Muscle of arm (tissue), 12 donors: Measurements from ENCODE around the gene SLC39A9. TPM values are rescaled to one million over a fixed set of nuclear protein-coding genes. Genes with fewer than 3 reads are reported as not detected.
"Not testable (repeated sequence)": the region's sequence is repeated elsewhere in the genome, so short reads cannot be mapped to it uniquely, and the experiment has no call there.

Experiments used
- DNase-seq: peaks from one replicate; pipeline ENCODE4 v3.0.0-alpha.2; 2013
- polyA plus RNA-seq, 12 donors: library from polyadenylated mRNA; unstranded; fragments of 120-200 nt; gene quantifications; one replicate each; pipeline ENCODE4 v1.2.1, GENCODE V29; 2013; ENCODE audit not compliant: insufficient read length in 12 of 12

Gene SLC39A9
- polyA plus RNA-seq, 12 donors = 27.0 to 41.5 (median 32.4) TPM; not detected in 1

DNA sequence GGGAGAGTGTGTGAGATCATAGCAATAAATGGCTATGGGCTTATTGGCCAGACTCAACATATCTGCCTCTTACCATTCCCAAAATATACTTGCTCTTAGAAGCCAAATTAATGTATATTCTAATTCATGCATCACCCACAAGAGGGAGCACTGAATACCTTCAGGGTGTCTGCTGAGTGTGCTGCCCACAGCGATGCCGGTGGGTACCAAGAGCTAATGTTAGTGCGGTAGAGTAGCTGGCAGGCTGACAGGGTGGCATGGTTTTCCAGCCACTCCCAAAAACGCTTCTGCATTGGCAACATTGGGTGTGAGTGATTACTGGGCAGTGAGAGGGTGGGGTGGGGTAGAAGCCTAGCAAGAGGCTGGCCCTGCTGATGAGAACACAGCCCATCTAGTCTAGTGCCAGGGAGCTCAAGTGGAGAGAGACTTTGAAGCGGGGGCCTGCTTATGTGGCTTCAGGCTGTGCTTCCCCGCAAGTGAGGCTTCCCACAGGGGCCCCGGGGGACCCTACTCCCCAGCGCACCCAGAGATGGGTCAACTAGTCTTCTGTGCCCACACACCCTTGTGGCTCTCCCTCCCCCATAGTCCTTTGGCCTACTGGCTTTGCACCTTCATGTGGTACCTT is 76.8 kb downstream of the SLC39A9 start:
- DNase-seq = no peak

- DNase-seq = not testable (repeated sequence)
Measured at GRCh38 chr14:69476824-69477450, 78.4 kb downstream of the SLC39A9 start.

DNA sequence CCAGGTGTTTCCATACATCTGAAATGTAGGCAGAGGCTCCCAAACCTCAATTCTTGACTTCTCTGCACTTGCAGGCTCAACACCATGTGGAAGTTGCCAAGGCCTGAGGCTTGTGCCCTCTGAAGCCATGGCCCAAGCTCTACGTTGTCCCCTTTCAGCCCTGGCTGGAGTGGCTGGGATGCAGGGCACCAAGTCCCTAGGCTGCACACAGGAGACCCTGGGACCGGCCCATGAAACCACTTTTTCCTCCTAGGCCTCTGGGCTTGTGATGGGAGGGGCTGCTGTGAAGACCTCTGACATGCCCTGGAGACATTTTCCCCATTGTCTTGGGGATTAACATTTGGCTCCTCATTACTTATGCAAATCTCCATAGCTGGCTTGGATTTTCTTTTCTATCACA is 79.6 kb downstream of the SLC39A9 start:
- not testable (repeated sequence) for DNase-seq

DNA sequence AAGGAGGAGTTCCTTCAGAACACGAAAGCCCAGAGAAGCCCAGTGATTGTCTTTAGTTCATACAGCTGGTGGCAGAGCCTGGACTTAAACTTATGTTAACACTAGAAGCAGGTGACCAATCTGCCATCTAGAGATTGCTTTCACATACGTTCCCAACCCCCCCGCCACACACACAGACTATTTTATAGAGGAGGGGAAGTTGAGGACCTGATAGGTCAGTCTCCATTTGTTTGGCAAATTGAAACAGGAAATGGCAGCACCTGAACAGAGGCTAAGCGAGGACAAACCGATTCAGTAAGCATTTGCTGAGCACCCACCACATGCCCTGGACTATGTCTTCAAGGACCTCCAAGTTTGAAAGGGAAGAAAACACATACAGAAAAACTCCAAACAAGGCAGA is 81.2 kb downstream of the SLC39A9 start:
- no peak for DNase-seq

- no peak for DNase-seq
Measured at GRCh38 chr14:69480136-69480535, 81.6 kb downstream of the SLC39A9 start.

- DNase-seq = no peak
Measured at GRCh38 chr14:69481815-69482568, 83.5 kb downstream of the SLC39A9 start.

GRCh38 chr14:69483765-69484443 is 85.4 kb downstream of the SLC39A9 start:
- peak; percentile 47 for DNase-seq

- no peak for DNase-seq
Measured at GRCh38 chr14:69484444-69485314, 86.2 kb downstream of the SLC39A9 start, which contains the start of gene PLEKHD1. Gene PLEKHD1 (plus strand): TSS chr14:69484728. CDS start chr14:69484966, 238 bp downstream.

GRCh38 chr14:69485315-69485660 is 86.8 kb downstream of the SLC39A9 start:
- DNase-seq = no peak

- no peak for DNase-seq
Measured at GRCh38 chr14:69485701-69486100, 87.2 kb downstream of the SLC39A9 start.

GRCh38 chr14:69487226-69487625 is 88.7 kb downstream of the SLC39A9 start:
- no peak for DNase-seq

DNA sequence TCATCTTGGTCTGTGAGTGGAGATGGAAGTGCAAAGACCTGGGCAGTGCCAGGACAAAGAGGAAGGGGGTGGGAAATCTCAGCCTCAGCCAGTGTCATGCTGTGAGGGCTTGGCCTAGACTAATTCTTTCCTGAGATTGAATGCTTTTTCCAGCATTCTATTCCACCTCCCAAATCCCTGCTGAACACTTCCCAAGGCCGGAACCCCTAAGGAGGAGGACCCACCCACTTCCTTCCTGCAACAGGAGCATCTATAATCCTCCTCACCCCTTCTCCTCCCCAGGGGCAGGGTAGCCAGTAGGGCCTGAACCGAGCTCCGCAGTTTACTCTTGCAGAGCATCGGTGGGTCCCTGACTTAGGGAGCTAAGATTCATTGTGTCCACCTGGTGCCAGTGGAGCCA is 89.3 kb downstream of the SLC39A9 start:
- DNase-seq = no peak

GRCh38 chr14:69489495-69489894 is 91.0 kb downstream of the SLC39A9 start:
- DNase-seq = no peak

- no peak for DNase-seq
Measured at GRCh38 chr14:69490219-69490918, 91.9 kb downstream of the SLC39A9 start.

DNA sequence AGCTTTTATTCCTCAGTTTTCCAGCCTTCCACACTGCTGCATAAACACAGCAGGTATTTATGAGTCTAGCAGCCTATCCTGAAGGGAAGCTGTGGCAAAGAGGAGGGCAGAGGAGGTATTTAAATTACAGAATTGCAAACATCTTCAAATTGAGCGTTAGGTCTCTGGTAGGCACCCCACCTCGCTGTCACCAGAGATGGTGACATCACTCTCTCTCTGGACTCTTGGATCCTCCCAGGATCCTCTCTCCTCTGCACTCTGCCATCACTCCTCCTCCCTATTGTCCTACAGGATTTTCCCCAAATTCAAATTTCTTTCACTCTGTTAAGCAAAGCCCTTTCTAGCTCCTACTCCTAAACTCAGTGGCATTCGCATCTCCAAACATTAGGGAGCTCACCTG is 92.7 kb downstream of the SLC39A9 start:
- DNase-seq = no peak

DNA sequence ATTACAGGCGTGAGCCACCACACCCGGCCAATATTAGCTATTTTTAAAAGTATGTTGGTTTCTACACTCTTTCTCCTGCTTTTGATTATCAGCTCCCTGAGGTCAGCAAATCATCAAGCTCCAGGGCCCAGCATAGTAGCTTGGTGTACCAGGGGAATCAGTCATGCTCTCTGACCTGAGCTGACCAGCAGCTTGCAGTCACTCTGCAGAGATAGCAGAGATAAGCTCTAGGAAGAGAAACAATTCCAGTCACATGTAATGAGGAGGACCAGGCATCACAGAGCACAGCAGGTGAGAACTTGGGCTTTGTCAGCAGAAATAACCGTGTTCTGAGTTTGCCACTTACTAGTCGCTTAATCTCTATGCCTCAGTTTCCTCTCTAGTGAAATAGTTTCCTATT is 94.5 kb downstream of the SLC39A9 start:
- no peak for DNase-seq

DNA sequence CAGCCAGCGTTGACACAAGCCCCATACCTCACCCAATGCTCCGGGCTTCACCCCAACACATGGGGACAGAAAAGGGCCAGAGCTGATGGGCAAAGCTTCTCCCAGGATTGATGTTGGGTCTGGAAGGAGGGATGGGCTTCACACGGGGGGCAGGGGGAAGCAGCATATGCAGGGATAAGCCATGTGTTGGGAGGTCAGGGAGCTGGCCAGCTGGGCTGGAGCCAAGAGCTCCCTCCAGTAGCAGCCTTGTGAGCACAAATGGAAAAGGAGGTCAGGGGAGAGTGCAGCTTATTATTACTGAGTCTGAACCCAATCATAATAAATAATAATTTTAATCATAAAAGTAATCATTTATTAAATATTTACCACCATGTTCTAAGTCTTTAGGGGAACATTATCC is 95.3 kb downstream of the SLC39A9 start:
- DNase-seq = no peak

DNA sequence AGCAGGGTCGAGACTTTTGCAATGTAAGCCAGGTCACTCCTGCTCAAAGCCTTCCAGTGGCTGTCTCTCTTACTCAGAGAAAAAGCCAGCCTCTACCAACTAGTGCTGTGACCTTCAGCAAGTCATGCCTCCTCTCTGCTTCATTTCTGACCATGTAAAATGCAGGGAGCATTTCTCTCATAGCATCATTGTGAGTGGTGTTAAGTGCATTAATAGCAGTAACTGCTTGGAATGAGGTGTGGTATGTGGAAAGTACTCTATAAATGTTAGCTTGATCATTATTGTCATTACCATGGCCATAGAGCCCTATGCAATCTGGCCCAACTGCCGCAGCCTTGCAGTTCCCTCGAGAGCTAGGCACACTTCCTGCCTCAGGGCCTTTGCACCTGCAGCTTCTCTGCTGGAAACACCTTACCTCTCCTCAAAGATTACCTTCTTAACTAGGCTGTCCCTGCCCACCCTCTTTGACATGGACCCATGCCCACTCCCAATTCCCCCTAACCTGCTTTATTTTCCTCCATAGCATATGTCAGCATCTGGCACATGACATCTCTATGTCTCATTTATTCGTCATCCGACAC is 96.9 kb downstream of the SLC39A9 start:
- DNase-seq = no peak

- not testable (repeated sequence) for DNase-seq
Measured at GRCh38 chr14:69497866-69498265, 99.4 kb downstream of the SLC39A9 start.

DNA sequence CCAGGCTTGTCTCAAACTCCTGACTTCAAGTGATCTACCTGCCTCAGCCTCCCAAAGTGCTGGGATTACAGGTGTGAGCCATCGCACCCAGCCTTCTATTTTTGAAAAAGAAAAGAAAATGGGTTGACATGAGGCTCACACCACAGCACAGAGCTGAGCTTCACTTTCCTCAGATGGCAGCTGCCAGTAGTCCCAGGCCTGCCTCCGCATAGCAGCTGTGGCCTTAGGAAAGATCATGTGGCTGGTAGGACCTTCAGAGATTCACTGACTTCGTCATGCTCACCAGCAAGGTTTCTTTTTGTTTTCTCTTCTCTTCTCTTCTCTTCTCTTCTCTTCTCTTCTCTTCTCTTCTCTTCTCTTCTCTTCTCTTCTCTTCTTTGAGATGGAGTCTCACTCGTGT is 99.8 kb downstream of the SLC39A9 start:
- DNase-seq = not testable (repeated sequence)
